Panc1 (cell line): ENCODE measurements around the gene CDK14.

Source experiments
- CTCF ChIP-seq: fragments of 450-650 bp; IDR thresholded peaks from 2 replicates; pipeline ENCODE4 v1.5.1; 2017; ENCODE audit warnings: mild to moderate bottlenecking
- SIN3A ChIP-seq: IDR thresholded peaks from 2 replicates; pipeline ENCODE4 v1.6.1; 2012; ENCODE audit warnings: low read depth, mild to moderate bottlenecking, low read length, moderate library complexity, borderline replicate concordance; ENCODE audit not compliant: insufficient read depth

GRCh38 chr7:90891529-90891928 is 295.4 kb downstream of the CDK14 start:
- TF ChIP-seq CTCF (no peak), SIN3A (no peak)
